ENCODE data around the gene SMIM44.
"Not testable (repeated sequence)": the region's sequence is repeated elsewhere in the genome, so short reads cannot be mapped to it uniquely, and the experiment has no call there.

The SMIM44 gene

DNA sequence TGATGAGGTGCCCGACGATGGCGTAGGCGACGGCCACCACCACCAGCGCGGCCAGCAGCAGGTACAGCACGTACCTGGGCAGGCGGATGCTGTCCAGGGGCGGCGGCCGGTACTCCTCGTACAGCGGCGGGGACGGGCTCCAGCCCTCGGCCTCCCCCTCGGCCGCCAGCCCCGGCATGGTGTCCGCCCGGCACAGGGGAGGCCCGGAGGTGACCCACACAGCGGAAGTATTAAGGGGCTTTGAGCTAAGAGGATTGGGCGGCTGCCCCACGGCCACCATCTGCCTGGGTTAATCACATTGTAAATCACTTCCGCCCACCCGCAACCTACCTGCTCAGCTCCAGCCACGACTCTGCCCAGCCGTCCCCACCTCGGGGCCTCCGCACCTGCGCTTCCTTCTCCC lies at the start of gene SMIM44:
Gene SMIM44 (minus strand): TSS at position 216 of the 403 bp plus-strand sequence. CDS start 38 bp downstream, at position 178.
- H3K27ac Mint-ChIP-seq = peak within 1 kb of the TSS in 1 of 2 donors; percentile 12
- ATAC-seq = no peak
- no peaks in the 10 kb centered on the region for H3K27me3 Mint-ChIP-seq

DNA sequence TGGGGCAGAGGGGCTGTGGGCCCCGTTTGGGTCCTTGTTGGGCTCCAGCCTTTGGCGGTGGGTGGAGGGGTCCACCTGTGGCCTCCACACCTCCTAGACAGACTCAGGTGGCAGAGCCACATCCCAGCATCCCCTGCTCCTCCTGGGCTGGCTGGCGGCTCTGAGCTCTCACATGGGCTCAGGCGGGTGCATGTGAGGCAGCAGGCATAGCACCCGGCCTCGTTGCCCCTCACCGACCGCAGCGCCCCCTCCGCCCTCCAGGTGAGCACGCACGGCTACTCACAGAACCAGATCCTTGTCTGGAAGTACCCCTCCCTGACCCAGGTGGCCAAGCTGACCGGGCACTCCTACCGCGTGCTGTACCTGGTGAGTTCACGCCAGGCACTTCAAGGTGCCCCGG lies 49.8 kb upstream of the SMIM44 start:
- no peaks in the 10 kb centered on the region for H3K27me3 Mint-ChIP-seq
- no peak for ATAC-seq
- H3K4me1 Mint-ChIP-seq = peaks cover 7% of the 10 kb centered on the region
- no peak for DNase-seq
- no peak overlapping the region for H3K4me3 Mint-ChIP-seq
- H3K9me3 Mint-ChIP-seq = no peaks in the 10 kb centered on the region
- H3K27ac Mint-ChIP-seq = no peak overlapping the region

More for the DNA sequence above, at the start of gene SMIM44:
- H3K9me3 Mint-ChIP-seq = no peaks in the 10 kb centered on the region
- no peak for DNase-seq
- H3K4me3 Mint-ChIP-seq = no peak within 1 kb of the TSS
- H3K4me1 Mint-ChIP-seq = peaks cover 13% of the 10 kb centered on the region

DNA sequence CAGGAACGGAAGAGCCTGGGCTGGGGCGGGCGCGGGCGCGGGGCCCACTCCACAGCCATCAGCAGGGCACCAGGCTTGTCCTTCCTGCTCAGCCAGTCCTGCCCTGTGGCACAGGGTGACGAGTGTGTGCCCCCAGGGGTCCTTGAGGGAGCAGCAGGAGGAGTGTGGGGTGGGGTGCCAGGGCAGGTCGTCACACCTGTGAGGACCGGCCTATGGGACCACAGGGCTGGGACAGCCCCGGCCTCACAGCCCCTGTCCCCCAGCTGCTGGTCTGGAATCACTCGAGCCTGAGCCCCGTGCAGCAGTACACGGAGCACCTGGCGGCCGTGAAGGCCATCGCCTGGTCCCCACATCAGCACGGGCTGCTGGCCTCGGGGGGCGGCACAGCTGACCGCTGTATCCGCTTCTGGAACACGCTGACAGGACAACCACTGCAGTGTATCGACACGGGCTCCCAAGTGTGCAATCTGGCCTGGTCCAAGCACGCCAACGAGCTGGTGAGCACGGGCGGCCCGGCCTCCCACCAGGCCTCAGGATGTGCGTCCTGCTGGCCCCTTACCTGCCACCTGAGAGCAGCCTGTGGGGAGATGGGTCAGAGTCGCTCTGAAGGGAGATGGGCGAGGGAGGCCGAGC lies 49.0 kb upstream of the SMIM44 start:
- DNase-seq (no peak), ATAC-seq (no peak)
- no peak overlapping the region for H3K4me3 Mint-ChIP-seq
- no peaks in the 10 kb centered on the region for H3K9me3 Mint-ChIP-seq
- H3K4me1 Mint-ChIP-seq = peaks cover 2% of the 10 kb centered on the region
- no peak overlapping the region for H3K27ac Mint-ChIP-seq
- H3K27me3 Mint-ChIP-seq = no peaks in the 10 kb centered on the region

DNA sequence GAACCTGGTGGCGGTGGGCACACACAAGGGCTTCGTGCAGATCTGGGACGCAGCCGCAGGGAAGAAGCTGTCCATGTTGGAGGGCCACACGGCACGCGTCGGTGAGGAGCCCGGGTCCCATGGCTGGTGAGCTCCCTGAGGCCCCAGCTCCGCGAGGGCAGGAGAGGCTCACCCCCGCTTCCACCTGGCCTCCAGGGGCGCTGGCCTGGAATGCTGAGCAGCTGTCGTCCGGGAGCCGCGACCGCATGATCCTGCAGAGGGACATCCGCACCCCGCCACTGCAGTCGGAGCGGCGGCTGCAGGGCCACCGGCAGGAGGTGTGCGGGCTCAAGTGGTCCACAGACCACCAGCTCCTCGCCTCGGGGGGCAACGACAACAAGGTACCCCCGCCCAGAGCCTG lies 48.5 kb upstream of the SMIM44 start:
- H3K4me3 Mint-ChIP-seq = no peak overlapping the region
- H3K27ac Mint-ChIP-seq = no peak overlapping the region
- H3K9me3 Mint-ChIP-seq = no peaks in the 10 kb centered on the region
- DNase-seq = no peak
- ATAC-seq = no peak
- H3K4me1 Mint-ChIP-seq = no peaks in the 10 kb centered on the region
- no peaks in the 10 kb centered on the region for H3K27me3 Mint-ChIP-seq

DNA sequence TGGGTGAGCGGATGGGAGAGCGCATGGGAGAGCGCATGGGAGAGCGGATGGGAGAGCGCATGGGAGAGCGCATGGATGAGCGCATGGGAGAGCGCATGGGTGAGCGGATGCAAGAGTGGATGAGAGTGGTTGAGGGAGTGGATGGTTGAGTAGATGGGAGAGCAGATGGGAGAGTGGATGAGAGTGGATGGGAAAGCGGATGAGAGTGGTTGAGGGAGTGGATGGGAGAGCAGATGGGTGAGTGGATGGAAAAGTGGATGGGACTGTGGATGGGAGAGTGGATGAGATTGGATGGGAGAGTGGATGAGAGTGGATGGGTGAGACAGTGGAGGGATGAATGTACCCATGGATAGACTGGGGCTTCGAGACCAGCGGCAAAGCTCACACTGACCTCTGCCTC lies 47.1 kb upstream of the SMIM44 start:
- no peak overlapping the region for H3K4me3 Mint-ChIP-seq
- no peaks in the 10 kb centered on the region for H3K27me3 Mint-ChIP-seq
- H3K4me1 Mint-ChIP-seq = no peaks in the 10 kb centered on the region
- no peak overlapping the region for H3K27ac Mint-ChIP-seq
- H3K9me3 Mint-ChIP-seq = no peaks in the 10 kb centered on the region
- DNase-seq (no peak), ATAC-seq (no peak)

DNA sequence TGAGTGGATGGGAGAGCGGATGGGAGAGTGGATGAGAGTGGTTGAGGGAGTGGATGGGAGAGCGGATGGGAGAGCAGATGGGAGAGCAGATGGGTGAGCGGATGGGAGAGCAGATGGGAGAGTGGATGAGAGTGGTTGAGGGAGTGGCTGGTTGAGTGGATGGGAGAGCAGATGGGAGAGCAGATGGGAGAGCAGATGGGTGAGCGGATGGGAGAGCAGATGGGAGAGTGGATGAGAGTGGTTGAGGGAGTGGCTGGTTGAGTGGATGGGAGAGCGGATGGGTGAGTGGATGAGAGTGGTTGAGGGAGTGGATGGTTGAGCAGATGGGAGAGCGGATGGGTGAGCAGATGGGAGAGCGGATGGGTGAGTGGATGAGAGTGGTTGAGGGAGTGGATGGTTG lies 46.1 kb upstream of the SMIM44 start:
- not testable (repeated sequence) for DNase-seq, H3K27ac Mint-ChIP-seq, H3K4me3 Mint-ChIP-seq, H3K27me3 Mint-ChIP-seq, ATAC-seq, H3K4me1 Mint-ChIP-seq, H3K9me3 Mint-ChIP-seq

DNA sequence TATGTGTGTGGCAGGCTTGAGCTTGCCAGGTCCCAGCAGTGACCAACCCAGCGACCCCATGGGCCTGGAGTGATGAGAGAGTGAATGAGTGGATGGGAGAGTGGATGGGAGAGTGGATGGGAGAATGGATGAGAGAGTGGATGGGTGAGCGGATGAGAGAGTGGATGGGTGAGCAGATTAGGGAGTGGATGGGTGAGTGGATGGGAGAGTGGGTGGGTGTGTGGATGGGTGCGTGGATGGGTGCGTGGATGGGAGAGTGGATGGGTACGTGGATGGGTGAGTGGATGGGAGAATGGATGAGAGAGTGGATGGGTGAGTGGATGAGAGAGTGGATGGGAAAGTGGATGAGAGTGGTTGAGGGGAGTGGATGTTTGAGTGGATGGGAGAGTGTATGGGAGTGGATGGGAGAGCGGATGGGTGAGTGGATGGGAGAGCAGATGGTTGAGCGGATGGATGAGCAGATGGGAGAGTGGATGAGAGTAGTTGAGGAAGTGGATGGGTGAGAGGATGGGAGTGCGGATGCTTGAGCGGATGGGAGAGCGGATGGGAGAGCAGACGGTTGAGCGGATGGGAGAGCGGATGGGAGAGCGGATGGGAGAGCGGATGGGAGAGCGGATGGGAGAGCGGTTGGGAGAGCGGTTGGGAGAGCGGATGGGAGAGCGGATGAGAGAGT lies 45.4 kb upstream of the SMIM44 start:
- no peaks in the 10 kb centered on the region for H3K9me3 Mint-ChIP-seq
- ATAC-seq (no peak), DNase-seq (no peak)
- H3K4me3 Mint-ChIP-seq = no peak overlapping the region
- H3K27ac Mint-ChIP-seq = no peak overlapping the region
- no peaks in the 10 kb centered on the region for H3K4me1 Mint-ChIP-seq
- no peaks in the 10 kb centered on the region for H3K27me3 Mint-ChIP-seq

DNA sequence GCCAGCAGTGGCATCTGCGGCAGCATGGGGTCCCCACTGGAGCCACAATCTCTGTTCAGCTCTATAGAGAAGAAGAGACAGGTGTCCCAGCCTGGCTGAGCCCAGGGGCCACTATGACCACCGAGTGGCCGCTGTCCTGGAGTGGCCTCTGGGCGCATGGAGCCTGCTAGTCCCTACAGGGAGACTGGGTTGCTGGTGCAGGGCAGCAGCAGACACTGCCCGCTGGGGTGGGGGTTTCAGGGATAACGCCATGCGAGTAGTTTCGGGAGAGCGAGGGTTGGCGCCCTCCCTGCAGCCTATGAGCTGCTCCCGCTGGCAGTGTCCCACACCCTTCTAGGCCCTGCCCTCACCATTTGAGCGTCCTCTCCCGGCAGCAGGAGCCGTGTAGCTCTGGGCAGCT lies 44.8 kb upstream of the SMIM44 start:
- Mint-ChIP-seq H3K4me3 (no peak overlapping the region), H3K4me1 (no peaks in the 10 kb centered on the region), H3K27ac (no peak overlapping the region), H3K27me3 (no peaks in the 10 kb centered on the region), H3K9me3 (no peaks in the 10 kb centered on the region)
- ATAC-seq (no peak), DNase-seq (no peak)

DNA sequence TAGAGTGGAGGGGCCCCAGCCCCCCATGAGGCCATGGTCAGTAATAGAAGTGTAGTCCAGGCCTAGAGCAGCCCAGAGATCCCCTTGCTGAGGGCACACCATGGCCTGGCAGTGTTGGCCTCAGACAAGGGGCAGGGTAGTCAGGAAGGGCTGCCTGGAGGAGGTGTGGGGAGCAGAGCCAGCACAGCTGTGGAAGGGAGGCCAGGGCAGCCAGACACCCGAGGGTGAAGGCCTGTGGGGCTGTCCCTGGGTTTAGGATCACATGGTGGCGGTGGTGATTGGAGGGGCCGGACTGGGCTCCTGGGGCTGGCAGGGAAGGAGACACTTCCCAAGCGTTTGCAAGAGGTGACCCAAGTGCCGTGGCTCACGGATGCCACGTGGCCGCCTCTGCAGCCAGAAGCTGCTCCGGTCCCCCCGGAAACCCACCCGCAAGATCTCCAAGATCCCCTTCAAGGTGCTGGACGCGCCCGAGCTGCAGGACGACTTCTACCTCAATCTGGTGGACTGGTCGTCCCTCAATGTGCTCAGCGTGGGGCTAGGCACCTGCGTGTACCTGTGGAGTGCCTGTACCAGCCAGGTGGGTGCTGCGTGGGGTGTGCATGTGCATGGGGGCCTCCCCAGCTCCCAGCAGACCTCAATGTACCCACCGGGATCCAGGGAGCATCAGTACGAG lies 44.1 kb upstream of the SMIM44 start:
- DNase-seq = no peak
- peaks cover under 1% of the 10 kb centered on the region for H3K4me1 Mint-ChIP-seq
- no peak overlapping the region for H3K4me3 Mint-ChIP-seq
- no peaks in the 10 kb centered on the region for H3K9me3 Mint-ChIP-seq
- no peaks in the 10 kb centered on the region for H3K27me3 Mint-ChIP-seq
- H3K27ac Mint-ChIP-seq = peak overlapping the region in 1 of 2 donors; percentile 79
- ATAC-seq = no peak

DNA sequence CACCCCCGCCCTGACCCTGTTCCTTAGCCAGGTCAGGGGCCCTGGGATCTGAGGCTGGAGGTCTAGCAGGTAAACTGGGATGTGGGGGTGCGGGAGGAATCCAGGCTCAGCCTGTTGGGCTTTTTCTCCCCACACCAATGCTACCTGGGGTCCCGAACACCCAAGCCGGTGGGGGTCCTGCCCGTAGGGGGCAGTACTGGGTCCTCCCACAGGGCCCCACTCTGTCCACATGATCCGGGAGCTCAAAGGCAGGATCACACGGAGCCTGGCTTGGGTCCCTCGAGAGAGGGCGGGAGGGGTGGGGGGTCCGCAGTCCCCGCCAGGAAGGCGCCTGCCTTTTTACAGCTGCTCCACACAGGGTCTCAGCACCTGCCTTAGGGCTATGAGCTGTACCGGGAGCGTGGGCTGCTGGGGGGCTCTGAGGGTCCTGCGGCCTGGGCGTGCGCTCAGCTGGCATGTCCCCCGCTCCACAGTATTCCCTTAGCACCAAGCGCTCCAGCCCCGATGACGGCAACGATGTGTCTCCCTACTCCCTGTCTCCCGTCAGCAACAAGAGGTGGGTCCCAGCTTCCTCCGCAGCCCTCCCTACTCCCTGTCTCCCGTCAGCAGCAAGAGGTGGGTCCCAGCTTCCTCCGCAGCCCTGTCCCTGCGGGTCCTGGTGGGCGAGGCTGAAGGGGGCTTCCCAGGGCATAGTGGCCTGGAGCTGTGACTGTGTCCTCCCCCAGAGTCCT lies 43.4 kb upstream of the SMIM44 start:
- no peak for DNase-seq
- no peak overlapping the region for H3K4me3 Mint-ChIP-seq
- H3K27me3 Mint-ChIP-seq = no peaks in the 10 kb centered on the region
- no peak for ATAC-seq
- H3K4me1 Mint-ChIP-seq = peaks cover 5% of the 10 kb centered on the region
- no peak overlapping the region for H3K27ac Mint-ChIP-seq
- H3K9me3 Mint-ChIP-seq = no peaks in the 10 kb centered on the region

DNA sequence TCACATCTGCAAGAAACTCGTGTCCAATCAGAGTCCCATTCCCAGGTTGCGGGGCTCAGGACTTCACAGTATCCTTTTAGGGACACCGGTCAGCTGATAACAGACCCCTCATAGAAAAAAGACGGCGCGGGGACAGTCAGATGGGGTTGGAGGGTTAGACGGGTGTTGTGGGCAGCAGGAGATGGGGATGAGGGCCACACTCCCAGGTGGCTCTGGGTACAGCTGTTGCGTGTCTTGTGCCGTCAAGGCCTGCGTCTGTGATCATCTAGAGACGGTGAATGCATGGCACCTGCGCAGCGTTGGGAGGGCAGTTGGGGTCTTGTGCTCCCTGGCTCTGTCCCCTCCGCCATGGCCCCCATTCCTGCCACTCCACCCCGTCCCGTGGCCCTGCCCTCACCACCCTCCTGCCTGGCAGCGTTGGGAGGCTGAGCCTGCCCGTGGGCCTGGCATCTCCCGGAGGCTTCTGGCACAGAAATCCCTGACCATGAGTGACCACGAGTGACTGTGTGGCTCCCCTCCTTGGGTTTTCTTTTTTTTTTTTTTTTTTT lies 41.7 kb upstream of the SMIM44 start:
- H3K27ac Mint-ChIP-seq = peak overlapping the region in 1 of 2 donors; percentile 81
- DNase-seq (no peak), ATAC-seq (no peak)
- no peak overlapping the region for H3K4me3 Mint-ChIP-seq
- H3K9me3 Mint-ChIP-seq = no peaks in the 10 kb centered on the region
- H3K4me1 Mint-ChIP-seq = peaks cover 14% of the 10 kb centered on the region
- H3K27me3 Mint-ChIP-seq = no peaks in the 10 kb centered on the region

DNA sequence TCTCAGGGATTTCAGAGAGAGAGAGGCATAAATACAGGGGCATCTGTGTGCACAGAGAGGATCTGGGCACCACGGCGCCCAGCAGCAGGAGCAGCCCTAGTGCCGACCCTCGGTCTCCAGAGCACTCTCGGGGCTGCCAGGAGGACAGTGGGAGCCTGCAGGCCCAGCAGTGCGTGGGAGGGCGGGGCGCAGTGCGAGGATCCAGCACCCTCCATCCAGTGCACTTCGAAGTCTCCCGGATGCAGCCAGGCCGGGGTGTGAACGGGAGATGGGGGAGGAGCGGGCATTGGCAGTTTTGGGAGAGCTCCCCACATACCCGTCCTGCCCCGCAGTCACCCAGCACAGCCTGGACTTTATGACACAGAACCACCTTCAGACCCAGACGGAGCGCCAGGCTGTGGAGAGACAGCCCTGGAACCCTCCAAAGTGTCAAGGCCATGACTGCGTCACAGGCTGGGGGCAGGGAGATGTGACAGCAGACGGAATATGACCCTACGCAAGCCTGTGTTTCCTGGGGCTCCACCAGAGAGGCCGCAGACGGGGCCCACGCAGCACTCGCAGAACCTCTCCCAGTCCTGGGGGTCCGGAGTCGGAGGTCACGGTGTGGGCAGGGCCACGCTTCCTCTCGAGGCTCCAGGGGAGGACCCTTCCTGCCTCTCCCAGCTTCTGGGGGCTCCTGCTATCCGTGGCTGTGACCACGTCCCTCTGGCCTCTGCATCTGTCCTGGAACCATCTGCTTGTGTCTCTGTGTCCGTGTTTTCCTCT lies 41.0 kb upstream of the SMIM44 start:
- peak overlapping the region in 1 of 2 donors; percentile 81 for H3K27ac Mint-ChIP-seq
- H3K4me3 Mint-ChIP-seq = no peak overlapping the region
- DNase-seq (no peak), ATAC-seq (no peak)
- H3K27me3 Mint-ChIP-seq = no peaks in the 10 kb centered on the region
- no peaks in the 10 kb centered on the region for H3K9me3 Mint-ChIP-seq
- peaks cover 19% of the 10 kb centered on the region for H3K4me1 Mint-ChIP-seq

DNA sequence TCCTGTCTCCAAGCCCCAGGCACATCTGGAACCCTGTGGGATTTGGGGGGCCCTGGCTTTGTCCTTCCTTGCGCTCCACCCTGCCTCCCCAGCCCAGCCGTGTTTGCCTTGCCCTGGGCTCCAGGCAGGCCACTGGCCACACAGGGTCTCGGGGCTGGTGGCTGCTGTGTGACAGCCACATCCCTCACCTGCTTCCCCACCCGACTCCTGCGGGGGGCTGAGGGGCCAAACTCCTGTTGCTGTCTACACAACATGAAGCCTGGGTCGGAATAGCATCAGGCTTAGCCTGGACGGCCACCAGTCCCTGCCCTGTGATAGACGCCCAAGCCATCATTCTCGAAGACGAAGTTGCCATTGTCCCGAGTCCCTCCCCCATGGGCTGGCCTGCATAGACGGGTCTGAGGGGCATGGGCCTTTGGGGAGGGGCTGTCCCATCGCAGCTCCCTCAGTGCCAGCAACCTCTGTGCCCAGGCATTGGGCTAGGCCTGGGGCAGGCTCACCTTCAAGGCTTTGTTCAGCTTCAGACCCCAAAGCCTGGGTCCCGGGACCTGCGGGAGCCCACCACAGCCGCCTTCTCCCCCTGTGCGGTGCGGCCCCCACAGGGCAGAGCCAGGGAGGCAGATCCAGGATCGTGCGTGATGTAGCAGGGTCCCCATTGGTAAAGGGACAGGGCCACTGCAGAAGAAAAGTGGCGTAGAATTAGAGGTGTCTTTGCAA lies 40.3 kb upstream of the SMIM44 start:
- no peak for ATAC-seq
- Mint-ChIP-seq H3K27ac (no peak overlapping the region), H3K4me3 (no peak overlapping the region), H3K9me3 (no peaks in the 10 kb centered on the region), H3K27me3 (no peaks in the 10 kb centered on the region), H3K4me1 (peaks cover 25% of the 10 kb centered on the region)
- no peak for DNase-seq
